Right lobe of liver (tissue), 6 donors: ENCODE data around the gene ODC1. TPM values are rescaled to one million over a fixed set of nuclear protein-coding genes. Genes with fewer than 3 reads are reported as not detected.
A peak's percentile ranks its signal among the peaks of the same experiment; 100 is the strongest.

Experiments used
- ATAC-seq, 4 donors: fragments of 200-7000 bp; cut with Tn5 transposase; one replicate each; pipeline ENCODE4 v1.9.1; 2020; ENCODE audit warnings: mild to moderate bottlenecking in 4 of 4, moderate library complexity in 4 of 4
- DNase-seq, 3 donors: peaks; one replicate each; pipeline ENCODE4 v3.0.0-alpha.2; 2020
- H3K27ac ChIP-seq, 3 donors: fragments of 200-600 bp; one replicate each; pipeline ENCODE4 v1.8.0; 2022
- H3K27me3 ChIP-seq, 2 donors: fragments of 200-600 bp; one replicate each; pipeline ENCODE4 v1.8.0; 2022
- H3K36me3 ChIP-seq, 4 donors: fragments of 200-600 bp; sonication (generic) in 1 of 4; one replicate each; pipeline versions ENCODE4 v1.5.1 to v1.8.0; 2017 to 2022; ENCODE audit warnings: control low read depth in 1 of 4
- H3K4me1 ChIP-seq, 4 donors: fragments of 200-600 bp; sonication (generic) in 1 of 4; one replicate each; pipeline versions ENCODE4 v1.5.1 to v1.8.0; 2017 to 2022; ENCODE audit warnings: control low read depth in 1 of 4
- H3K4me3 ChIP-seq, 3 donors: fragments of 200-600 bp; one replicate each; pipeline ENCODE4 v1.8.0; 2022
- H3K9me3 ChIP-seq, 4 donors: fragments of 200-600 bp; sonication (generic) in 1 of 4; one replicate each; pipeline versions ENCODE4 v1.5.1 to v1.8.0; 2017 to 2022; ENCODE audit warnings: control low read depth in 1 of 4
- POLR2A ChIP-seq: fragments of 450-650 bp; IDR thresholded peaks from one replicate; pipeline ENCODE4 v1.6.1; 2017; ENCODE audit warnings: antibody characterized with exemption, mild to moderate bottlenecking
- WGBS: methylation state at CpG from one replicate; pipeline ENCODE4 v1.1.6; 2018; ENCODE audit warnings: low coverage, low lambda C conversion rate; ENCODE audit not compliant: insufficient coverage; ENCODE audit errors: missing lambda C conversion rate; 5-methylcytosine and 5-hydroxymethylcytosine counted together
- intact Hi-C, 2 donors: fragments of 100-400 bp; cut with DNase I; formaldehyde crosslinking; loops; one replicate each; pipeline versions ENCODE4 v1.11.2 to v1.14.1; 2022
- total RNA-seq, 6 experiments: library from RNA; depleted of rRNA in 2 of 6; stranded (reverse); fragments of >200 nt in 2 of 6; fragmentation: NEBNext Ultra II Directional in 3 of 6; extraction: Animal tissue kit (Norgen Biotek cat#: 25700) in 3 of 6; gene quantifications; one replicate each; pipeline versions ENCODE4 v1.1.0 to v1.2.4, GENCODE V29; 2016 to 2023
- TF ChIP-seq, protein P1 (sequence below), 4 donors: fragments of 200-600 bp in 3 of 4; fragments of 450-650 bp in 1 of 4; IDR thresholded peaks; one replicate each; pipeline versions ENCODE4 v1.5.1 to v1.8.0; 2016 to 2022; ENCODE audit warnings: antibody characterized with exemption in 4 of 4, mild to moderate bottlenecking in 2 of 4
- donor health status: DM: no; HTN: yes; CAD: no.
- donor health status: DM: no; HTN: no; CAD: no.
- donor health status: DM: no; HTN: no; CAD: no.
- donor health status: DM: no; HTN: yes; CAD: no.
- donor health status: DM: no; HTN: yes; CAD: no.

The ODC1 gene
- total RNA-seq, 6 experiments from 2014 or later = 14.4 to 197 (median 28.6) TPM

DNA sequence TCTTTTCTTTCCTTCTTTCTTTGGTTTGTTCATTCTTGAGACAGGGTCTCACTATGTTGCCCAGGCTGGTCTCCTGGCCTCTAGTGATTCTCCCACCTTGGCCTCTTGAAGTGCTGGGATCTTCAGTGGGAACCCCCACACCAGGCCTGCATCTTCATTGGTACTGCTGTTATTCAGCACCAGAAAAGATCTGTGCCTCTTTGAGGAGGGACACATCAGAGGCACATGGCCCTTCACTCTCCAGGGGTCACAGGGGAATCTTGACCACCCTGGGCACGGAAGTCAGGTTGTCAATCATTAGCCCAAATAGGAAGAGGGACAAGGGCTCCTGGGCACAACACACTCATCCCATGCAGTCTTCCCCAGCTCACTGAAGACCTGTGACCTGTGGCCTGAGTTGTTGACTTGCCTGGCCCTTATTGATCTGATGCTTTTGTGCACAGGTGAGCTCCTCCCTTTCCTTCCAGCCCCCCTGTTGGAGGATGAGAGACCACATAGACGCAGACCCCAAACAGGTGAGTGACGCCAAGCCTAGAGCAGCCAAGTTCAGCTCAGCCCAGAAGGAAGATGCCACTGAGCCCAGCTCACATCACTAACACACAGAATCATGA, 33.0 kb upstream of the ODC1 start:
- Histone ChIP-seq H3K27ac (no peak overlapping the region), H3K9me3 (no peaks in the 10 kb centered on the region), H3K4me3 (no peak overlapping the region), H3K4me1 (no peaks in the 10 kb centered on the region), H3K36me3 (no peaks in the 10 kb centered on the region), H3K27me3 (no peaks in the 10 kb centered on the region)
- intact Hi-C loops = no loop called here
- TF ChIP-seq, protein P1, sequence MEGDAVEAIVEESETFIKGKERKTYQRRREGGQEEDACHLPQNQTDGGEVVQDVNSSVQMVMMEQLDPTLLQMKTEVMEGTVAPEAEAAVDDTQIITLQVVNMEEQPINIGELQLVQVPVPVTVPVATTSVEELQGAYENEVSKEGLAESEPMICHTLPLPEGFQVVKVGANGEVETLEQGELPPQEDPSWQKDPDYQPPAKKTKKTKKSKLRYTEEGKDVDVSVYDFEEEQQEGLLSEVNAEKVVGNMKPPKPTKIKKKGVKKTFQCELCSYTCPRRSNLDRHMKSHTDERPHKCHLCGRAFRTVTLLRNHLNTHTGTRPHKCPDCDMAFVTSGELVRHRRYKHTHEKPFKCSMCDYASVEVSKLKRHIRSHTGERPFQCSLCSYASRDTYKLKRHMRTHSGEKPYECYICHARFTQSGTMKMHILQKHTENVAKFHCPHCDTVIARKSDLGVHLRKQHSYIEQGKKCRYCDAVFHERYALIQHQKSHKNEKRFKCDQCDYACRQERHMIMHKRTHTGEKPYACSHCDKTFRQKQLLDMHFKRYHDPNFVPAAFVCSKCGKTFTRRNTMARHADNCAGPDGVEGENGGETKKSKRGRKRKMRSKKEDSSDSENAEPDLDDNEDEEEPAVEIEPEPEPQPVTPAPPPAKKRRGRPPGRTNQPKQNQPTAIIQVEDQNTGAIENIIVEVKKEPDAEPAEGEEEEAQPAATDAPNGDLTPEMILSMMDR (IDR thresholded peaks at IDR 0.05) = no peak
- no peak for TF ChIP-seq POLR2A
- ATAC-seq = peak in 3 of 4 donors; percentile 29 to 45 (median 37)
- WGBS = 22% methylated on average over 1 of the region's 3 CpGs
- no peak for DNase-seq

DNA sequence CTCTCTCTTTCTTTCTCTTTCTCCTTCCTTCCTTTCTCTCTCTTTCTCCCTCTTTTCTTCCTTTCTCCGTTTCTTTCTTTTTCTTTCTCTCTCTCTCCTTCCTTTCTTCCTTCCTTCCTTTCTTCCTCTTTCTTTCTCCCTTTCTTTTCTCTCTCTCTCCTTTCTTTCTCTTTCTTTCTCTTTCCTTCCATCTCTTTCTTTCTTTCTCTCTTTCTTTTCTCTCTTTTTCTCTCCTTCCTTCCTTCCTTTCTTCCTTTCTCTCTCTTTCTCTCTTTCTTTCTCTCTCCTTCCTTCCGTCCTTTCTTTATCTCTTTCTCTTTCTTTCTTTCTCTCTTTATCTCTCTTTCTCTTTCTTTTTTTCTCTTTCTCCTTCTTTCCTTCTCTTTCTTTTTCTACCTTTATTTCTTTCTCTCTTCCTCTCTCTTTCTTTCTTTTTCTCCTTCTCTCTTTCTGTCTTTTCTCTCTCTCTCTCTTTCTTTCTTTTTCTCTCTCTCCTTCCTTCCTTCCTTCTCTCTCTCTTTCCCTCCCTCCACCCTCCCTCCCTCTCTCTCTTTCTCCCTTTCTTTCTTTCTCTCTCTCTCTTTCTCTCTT, 32.3 kb upstream of the ODC1 start:
- Histone ChIP-seq H3K4me1 (no peaks in the 10 kb centered on the region), H3K4me3 (no peak overlapping the region), H3K36me3 (no peaks in the 10 kb centered on the region), H3K27me3 (no peaks in the 10 kb centered on the region), H3K9me3 (no peaks in the 10 kb centered on the region), H3K27ac (no peak overlapping the region)
- no peak for DNase-seq
- intact Hi-C loops = no loop called here
- 82% methylated on average over 2 of the region's 2 CpGs for WGBS
- ATAC-seq = no peak
- no peak for TF ChIP-seq POLR2A
- TF ChIP-seq, protein P1 (IDR thresholded peaks at IDR 0.05) = no peak

DNA sequence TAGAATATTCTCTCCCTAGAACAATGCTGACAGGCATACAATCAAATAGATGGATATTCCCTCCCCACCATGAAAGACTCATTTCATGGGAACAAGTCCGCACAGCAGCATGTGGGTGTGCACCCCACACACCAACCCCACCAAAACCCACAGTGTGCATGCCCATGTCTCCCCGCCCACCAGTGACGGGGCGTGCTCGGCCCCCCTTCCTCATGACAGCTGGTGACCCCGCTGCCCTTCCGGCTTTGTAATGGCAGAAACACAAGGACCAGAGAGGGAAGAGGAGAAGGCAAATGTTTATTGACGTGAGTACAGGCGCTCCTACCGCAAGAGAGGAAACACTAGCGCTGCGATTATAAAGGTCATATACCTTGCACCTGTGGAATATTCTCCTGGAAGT, 30.8 kb upstream of the ODC1 start:
- 86% methylated on average over 12 of the region's 12 CpGs for WGBS
- DNase-seq (no peak), ATAC-seq (no peak)
- Histone ChIP-seq H3K4me1 (no peaks in the 10 kb centered on the region), H3K27me3 (no peaks in the 10 kb centered on the region), H3K27ac (no peak overlapping the region), H3K36me3 (no peaks in the 10 kb centered on the region), H3K9me3 (no peaks in the 10 kb centered on the region), H3K4me3 (no peak overlapping the region)
- intact Hi-C loops = no loop called here
- TF ChIP-seq POLR2A = no peak
- TF ChIP-seq, protein P1 (IDR thresholded peaks at IDR 0.05) = no peak

DNA sequence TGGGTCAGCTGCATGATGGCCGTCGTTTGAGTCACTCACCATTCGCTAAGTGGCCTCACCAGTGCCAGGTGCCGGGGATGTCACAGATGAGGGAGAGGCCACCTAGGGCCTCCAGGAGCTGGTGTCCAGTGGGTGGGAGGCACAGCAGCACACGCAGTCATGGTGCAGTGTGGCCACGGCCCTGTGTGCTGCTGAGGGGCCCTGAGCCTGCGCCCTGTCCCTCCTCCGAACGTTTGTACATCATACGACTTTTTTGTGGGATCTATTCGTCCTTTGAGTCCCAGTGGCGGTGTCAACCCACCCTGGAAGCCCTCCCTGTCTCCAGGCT, 30.1 kb upstream of the ODC1 start:
- H3K27me3 ChIP-seq = no peaks in the 10 kb centered on the region
- no peaks in the 10 kb centered on the region for H3K36me3 ChIP-seq
- no peak for ATAC-seq
- H3K4me3 ChIP-seq = no peak overlapping the region
- H3K9me3 ChIP-seq = no peaks in the 10 kb centered on the region
- no peak overlapping the region for H3K27ac ChIP-seq
- intact Hi-C loops = no loop called here
- no peaks in the 10 kb centered on the region for H3K4me1 ChIP-seq
- WGBS = no CpG with 5 or more reads among the region's 12 CpGs
- TF ChIP-seq, protein P1 (IDR thresholded peaks at IDR 0.05) = no peak
- no peak for TF ChIP-seq POLR2A
- no peak for DNase-seq
